SK-N-SH (cell line): ENCODE results near the gene MAK. TPM values are rescaled to one million over a fixed set of nuclear protein-coding genes. Genes with fewer than 3 reads are reported as not detected.
"Not testable (repeated sequence)": the region's sequence is repeated elsewhere in the genome, so short reads cannot be mapped to it uniquely, and the experiment has no call there.

Source experiments
- CTCF ChIA-PET: fragments of 300-600, 350-600 bp; formaldehyde crosslinking; extraction: SDS; loops from one replicate; lab custom pipeline; 2021; lab: Yijun Ruan, JAX
- POLR2A ChIA-PET: fragments of 350-600 bp; sonication (Branson Sonifier 250); formaldehyde crosslinking; extraction: SDS; loops from one replicate; lab custom pipeline; 2020; ENCODE audit warnings: antibody characterized with exemption, inconsistent platforms; lab: Yijun Ruan, JAX
- DNase-seq: peaks from one replicate; pipeline ENCODE4 v3.0.0; 2012
- H2AFZ ChIP-seq: fragments of 200-600 bp; sonication (generic); 2 replicates; pipeline ENCODE4 v1.8.1; 2016; ENCODE audit warnings: antibody characterized with exemption, mild to moderate bottlenecking, low read depth
- H3F3A ChIP-seq: fragments of 200-600 bp; sonication (generic); replicated peaks from 2 replicates; pipeline ENCODE3; 2016; ENCODE audit warnings: antibody characterized with exemption, mild to moderate bottlenecking; ENCODE audit not compliant: insufficient read depth
- H3K27ac ChIP-seq, 2 experiments: fragments of 200-500 bp in 1 of 2; fragments of 200-600 bp in 1 of 2; sonication (Bioruptor generic) in 1 of 2; sonication (generic), shearing (Covaris generic) in 1 of 2; 2 replicates each; pipeline versions ENCODE4 v1.5.1 to v1.6.1; 2014 to 2016; ENCODE audit warnings: low read depth in 2 of 2, inconsistent platforms in 1 of 2, low read length in 1 of 2, mild to moderate bottlenecking in 1 of 2, mixed read lengths in 1 of 2
- H3K27me3 ChIP-seq: fragments of 200-600 bp; sonication (generic), shearing (Covaris generic); 2 replicates; pipeline ENCODE4 v1.6.1; 2016; ENCODE audit warnings: mixed run types; ENCODE audit not compliant: insufficient read depth
- H3K36me3 ChIP-seq, 2 experiments: fragments of 200-500 bp in 1 of 2; fragments of 200-600 bp in 1 of 2; sonication (Bioruptor generic) in 1 of 2; sonication (generic) in 1 of 2; replicated peaks in 1 of 2; 2 replicates each; pipeline versions ENCODE3 to v1.5.1; 2014 to 2016; ENCODE audit warnings: low read length in 1 of 2, mild to moderate bottlenecking in 1 of 2; ENCODE audit not compliant: insufficient read depth in 2 of 2, control insufficient read depth in 1 of 2
- H3K4me1 ChIP-seq, 2 experiments: fragments of 200-500 bp in 1 of 2; fragments of 200-600 bp in 1 of 2; sonication (Bioruptor generic) in 1 of 2; sonication (generic), shearing (Covaris generic) in 1 of 2; 2 replicates each; pipeline versions ENCODE4 v1.5.1 to v1.6.1; 2014 to 2016; ENCODE audit warnings: low read depth in 1 of 2, low read length in 1 of 2, mixed run types in 1 of 2; ENCODE audit not compliant: insufficient read depth in 2 of 2, control insufficient read depth in 1 of 2
- H3K4me2 ChIP-seq: fragments of 200-600 bp; sonication (generic), shearing (Covaris generic); 2 replicates; pipeline ENCODE4 v1.6.1; 2017; ENCODE audit warnings: mixed run types
- H3K4me3 ChIP-seq, 2 experiments: fragments of 200-500 bp in 1 of 2; fragments of 200-600 bp in 1 of 2; sonication (Bioruptor generic) in 1 of 2; sonication (generic), shearing (Covaris generic) in 1 of 2; 2 replicates each; pipeline versions ENCODE4 v1.5.1 to v1.8.1; 2014 to 2016; ENCODE audit warnings: low read depth in 2 of 2, inconsistent platforms in 1 of 2, low read length in 1 of 2, mild to moderate bottlenecking in 1 of 2, mixed read lengths in 1 of 2, moderate library complexity in 1 of 2
- H3K79me2 ChIP-seq: fragments of 200-600 bp; sonication (generic); 2 replicates; pipeline ENCODE4 v1.8.1; 2017; ENCODE audit warnings: mild to moderate bottlenecking; ENCODE audit not compliant: insufficient read depth
- H3K9ac ChIP-seq: fragments of 200-600 bp; sonication (generic); 2 replicates; pipeline ENCODE4 v1.6.1; 2017; ENCODE audit warnings: mixed run types
- H3K9me2 ChIP-seq: fragments of 200-600 bp; sonication (generic); 2 replicates; pipeline ENCODE4 v1.6.1; 2017; ENCODE audit warnings: mixed run types
- H3K9me3 ChIP-seq: fragments of 200-600 bp; sonication (generic); 2 replicates; pipeline ENCODE4 v1.6.1; 2017; ENCODE audit warnings: mixed run types, mild to moderate bottlenecking, moderate library complexity
- H4K20me1 ChIP-seq: fragments of 200-600 bp; sonication (generic); 2 replicates; pipeline ENCODE4 v1.6.1; 2017; ENCODE audit warnings: mild to moderate bottlenecking, mixed run types; ENCODE audit not compliant: insufficient read depth
- ELF1 ChIP-seq: IDR thresholded peaks from 2 replicates; pipeline ENCODE4 v1.4.0; 2012
- FOXJ3 ChIP-seq: sonication (generic); formaldehyde crosslinking; IDR thresholded peaks from 2 replicates; pipeline ENCODE4 v1.5.1; 2020; ENCODE audit warnings: mild to moderate bottlenecking, missing genetic modification reagents
- GABPA ChIP-seq: IDR thresholded peaks from 2 replicates; pipeline ENCODE4 v1.4.0; 2012; ENCODE audit warnings: low read depth, mild to moderate bottlenecking
- GATA2 ChIP-seq: sonication (generic); formaldehyde crosslinking; IDR thresholded peaks from 2 replicates; pipeline ENCODE4 v1.5.0; 2020; ENCODE audit warnings: mild to moderate bottlenecking, missing genetic modification reagents
- IRF3 ChIP-seq: fragments of 150-350 bp; IDR thresholded peaks from 2 replicates; pipeline ENCODE4 v1.6.1; 2016; ENCODE audit warnings: mild to moderate bottlenecking, low read depth, low read length
- JUND ChIP-seq: IDR thresholded peaks from 2 replicates; pipeline ENCODE4 v1.4.0; 2012
- NRF1 ChIP-seq: IDR thresholded peaks from 2 replicates; pipeline ENCODE4 v1.6.1; 2012; ENCODE audit warnings: low read depth, mild to moderate bottlenecking, low read length
- POLR2AphosphoS5 ChIP-seq: IDR thresholded peaks from 2 replicates; pipeline ENCODE4 v1.6.1; 2012; ENCODE audit warnings: low read depth, low read length
- RAD21 ChIP-seq: IDR thresholded peaks from 2 replicates; pipeline ENCODE4 v1.6.1; 2012; ENCODE audit warnings: mild to moderate bottlenecking, low read length
- RCOR1 ChIP-seq: fragments of 150-350 bp; IDR thresholded peaks from 2 replicates; pipeline ENCODE4 v1.6.1; 2017; ENCODE audit warnings: antibody characterized with exemption, low read length
- RFX5 ChIP-seq: IDR thresholded peaks from 2 replicates; pipeline ENCODE4 v1.6.1; 2012; ENCODE audit warnings: mild to moderate bottlenecking, improper control_type of control experiment, low read length
- ZBTB33 ChIP-seq: IDR thresholded peaks from 2 replicates; pipeline ENCODE4 v1.4.0; 2012; ENCODE audit warnings: low read depth, borderline replicate concordance
- WGBS: methylation state at CpG from one replicate; pipeline ENCODE4 v1.1.6; 2017; ENCODE audit warnings: low lambda C conversion rate; 5-methylcytosine and 5-hydroxymethylcytosine counted together
- polyA plus RNA-seq, 3 experiments: library from polyadenylated mRNA; depleted of rRNA; stranded (reverse); fragments of >200 nt; gene quantifications; 2 replicates each; pipeline ENCODE4 v1.2.3, GENCODE V29; 2012
- TF ChIP-seq, protein P1 (sequence below): IDR thresholded peaks from 2 replicates; pipeline ENCODE4 v1.4.0; 2012; ENCODE audit warnings: low read depth, borderline replicate concordance

MAK gene
- polyA plus RNA-seq, 1 of the 3 experiments (the other 2 are of a cell fraction): 0.02 TPM

DNA sequence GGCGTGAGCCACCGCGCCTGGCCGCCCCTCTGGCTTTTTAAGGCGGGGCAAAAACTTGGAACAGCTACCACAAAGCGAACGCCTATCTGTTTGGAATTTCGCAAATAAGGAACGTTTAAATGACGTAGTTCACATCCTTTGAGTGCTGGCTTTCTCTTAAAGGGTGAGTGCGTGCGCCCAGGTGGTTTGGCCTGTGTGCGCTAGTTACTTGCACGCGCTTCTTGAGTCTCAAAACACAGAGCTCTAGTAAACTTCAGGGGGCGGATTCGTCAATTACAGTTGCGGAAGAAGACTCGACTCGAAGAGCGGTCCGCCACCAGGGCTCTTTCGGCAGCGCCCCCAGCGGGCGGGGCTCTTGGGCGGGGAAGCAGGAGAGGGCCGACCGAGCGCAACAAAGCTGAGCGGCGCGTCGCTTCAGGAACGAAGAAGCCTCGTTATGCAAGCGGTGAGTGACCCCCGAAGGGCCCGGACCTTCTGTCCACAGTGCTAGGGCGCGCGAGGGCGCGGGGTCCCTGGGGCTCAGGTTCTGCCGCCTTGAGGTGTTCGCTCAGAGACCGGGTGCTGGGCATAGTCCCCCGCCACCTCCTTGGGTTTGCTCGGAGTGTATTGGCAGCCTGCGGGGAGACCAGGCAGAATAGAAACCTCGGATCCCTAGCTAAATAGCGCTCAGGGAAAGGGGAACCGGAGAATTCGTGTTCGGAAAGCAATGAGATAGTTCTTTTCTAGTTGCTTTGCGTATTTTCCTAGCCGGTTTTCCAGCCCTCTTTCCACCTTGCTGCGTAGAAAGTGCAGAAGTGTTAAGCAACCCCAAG lies 48.6 kb upstream of the MAK start, which contains the start of gene SYCP2L (continued):
- no peak for TF ChIP-seq ZBTB33
- TF ChIP-seq, all 33 proteins: peak for 7

- Histone ChIP-seq H3K9ac (peak overlapping the region; percentile 55; the same call in 1 of the 2 replicates), H2AFZ (peak overlapping the region; percentile 90), H3K4me3 (peak overlapping the region; percentile 55 to 66), H3K4me2 (peak overlapping the region; percentile 75), H3K27ac (peak overlapping the region in 1 of 2 experiments; percentile 67; a peak in 2 of 4 replicates)
- H3K9me3 ChIP-seq, H3K79me2 ChIP-seq, H4K20me1 ChIP-seq, H3F3A ChIP-seq, H3K27me3 ChIP-seq, H3K36me3 ChIP-seq, H3K9me2 ChIP-seq, DNase-seq, H3K4me1 ChIP-seq: not testable (repeated sequence)
- ChIA-PET CTCF (interaction anchor here (0.6 to 1.6 kb wide), 13 partner anchors 10 to 158 kb away, joined by 3 to 8 read pairs (median 3); partner anchors contain the start of gene ELOVL2), POLR2A (interaction anchor here (1.2 to 1.3 kb wide), 2 partner anchors 9 to 164 kb away, joined by 3 read pairs; no protein-coding TSS in a partner anchor)
- 9% methylated on average over 11 of the region's 11 CpGs for WGBS
Measured at GRCh38 chr6:10886365-10886690, 48.0 kb upstream of the MAK start.

- Histone ChIP-seq H3K27ac (no peak overlapping the region), H3K36me3 (no peaks in the 10 kb centered on the region), H2AFZ (no peak overlapping the region), H3K4me3 (no peak overlapping the region), H3K4me1 (no peaks in the 10 kb centered on the region), H3K9me2 (no peaks in the 10 kb centered on the region), H3K9ac (no peak overlapping the region), H4K20me1 (no peaks in the 10 kb centered on the region), H3F3A (peaks cover 6% of the 10 kb centered on the region), H3K79me2 (no peaks in the 10 kb centered on the region), H3K4me2 (no peak overlapping the region), H3K27me3 (peaks cover 6% of the 10 kb centered on the region; the same call in 1 of the 2 replicates), H3K9me3 (no peaks in the 10 kb centered on the region)
- 55% methylated on average over 24 of the region's 24 CpGs for WGBS
- ChIA-PET CTCF (no interaction called here), POLR2A (no interaction called here)
- no peak for DNase-seq
- TF ChIP-seq IRF3 (no peak), RCOR1 (no peak), RFX5 (no peak), GATA2 (no peak), FOXJ3 (no peak), ELF1 (no peak), GABPA (no peak), NRF1 (no peak), RAD21 (no peak), POLR2AphosphoS5 (no peak), JUND (no peak)
- TF ChIP-seq, protein P1, sequence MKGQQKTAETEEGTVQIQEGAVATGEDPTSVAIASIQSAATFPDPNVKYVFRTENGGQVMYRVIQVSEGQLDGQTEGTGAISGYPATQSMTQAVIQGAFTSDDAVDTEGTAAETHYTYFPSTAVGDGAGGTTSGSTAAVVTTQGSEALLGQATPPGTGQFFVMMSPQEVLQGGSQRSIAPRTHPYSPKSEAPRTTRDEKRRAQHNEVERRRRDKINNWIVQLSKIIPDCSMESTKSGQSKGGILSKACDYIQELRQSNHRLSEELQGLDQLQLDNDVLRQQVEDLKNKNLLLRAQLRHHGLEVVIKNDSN: no peak
Measured at GRCh38 chr6:10884245-10884972, 46.1 kb upstream of the MAK start.
